GM21723 (cell line): ENCODE measurements around the gene GPA33.

ENCODE experiments used
- ATAC-seq: cut with Tn5 transposase; IDR thresholded peaks from one replicate; pipeline ENCODE4 v1.9.1; 2021; ENCODE audit warnings: mild to moderate bottlenecking, moderate library complexity; ENCODE audit not compliant: unreplicated experiment

GPA33 gene, protein sequence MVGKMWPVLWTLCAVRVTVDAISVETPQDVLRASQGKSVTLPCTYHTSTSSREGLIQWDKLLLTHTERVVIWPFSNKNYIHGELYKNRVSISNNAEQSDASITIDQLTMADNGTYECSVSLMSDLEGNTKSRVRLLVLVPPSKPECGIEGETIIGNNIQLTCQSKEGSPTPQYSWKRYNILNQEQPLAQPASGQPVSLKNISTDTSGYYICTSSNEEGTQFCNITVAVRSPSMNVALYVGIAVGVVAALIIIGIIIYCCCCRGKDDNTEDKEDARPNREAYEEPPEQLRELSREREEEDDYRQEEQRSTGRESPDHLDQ

DNA sequence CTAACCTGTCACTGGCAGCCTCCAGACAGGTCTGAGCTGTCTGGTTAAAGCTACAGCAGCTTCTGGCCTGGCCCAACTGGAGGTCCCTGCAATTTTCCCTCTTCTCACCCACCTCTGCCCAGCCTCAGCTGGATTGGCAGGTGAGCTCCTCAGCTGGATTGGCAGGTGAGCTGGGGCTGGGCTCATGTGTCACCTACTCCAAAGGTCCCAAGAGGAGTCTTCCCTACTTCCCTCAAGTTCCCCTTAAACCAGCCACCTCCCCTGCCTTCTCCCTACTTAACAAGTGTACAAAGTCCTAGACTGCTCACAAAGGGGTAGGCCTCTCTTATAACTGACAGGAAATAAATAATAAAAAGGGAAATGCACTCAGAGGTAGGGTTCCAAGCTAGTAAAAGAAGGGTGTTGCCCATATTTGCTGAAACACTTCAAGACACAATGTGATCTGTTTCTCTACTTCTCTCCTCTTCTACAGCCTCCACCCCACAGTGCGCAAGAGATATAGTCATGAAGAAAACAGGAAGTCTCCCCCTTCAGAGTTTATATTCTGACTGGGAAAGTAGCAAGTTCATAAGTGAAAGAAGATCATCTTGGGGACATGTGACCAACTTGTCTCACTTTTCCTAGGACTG, at the start of gene GPA33:
Gene GPA33 (minus strand): TSS at position 64 of the 629 bp plus-strand sequence. CDS start 90 bp downstream, outside the sequence.
- peak; percentile 71 for ATAC-seq

DNA sequence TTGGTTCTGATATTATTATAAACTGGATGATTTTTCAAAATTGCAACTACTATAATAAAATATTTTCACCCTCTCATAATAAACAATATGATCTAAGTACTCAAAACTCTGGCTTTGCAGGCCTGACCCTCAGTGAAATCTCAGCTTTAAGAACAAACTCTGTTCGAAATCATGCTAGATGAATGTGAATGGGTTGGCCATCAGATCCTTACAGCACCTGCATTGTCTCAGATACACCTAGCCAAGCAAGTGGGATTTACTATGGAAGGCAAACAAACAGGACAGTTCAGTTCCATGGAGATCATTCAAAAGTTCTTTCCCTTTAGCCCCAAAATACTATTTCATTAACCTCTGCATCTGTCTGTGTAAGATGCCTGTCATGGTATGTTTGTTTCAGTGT, 48.5 kb upstream of the GPA33 start:
- no peak for ATAC-seq

DNA sequence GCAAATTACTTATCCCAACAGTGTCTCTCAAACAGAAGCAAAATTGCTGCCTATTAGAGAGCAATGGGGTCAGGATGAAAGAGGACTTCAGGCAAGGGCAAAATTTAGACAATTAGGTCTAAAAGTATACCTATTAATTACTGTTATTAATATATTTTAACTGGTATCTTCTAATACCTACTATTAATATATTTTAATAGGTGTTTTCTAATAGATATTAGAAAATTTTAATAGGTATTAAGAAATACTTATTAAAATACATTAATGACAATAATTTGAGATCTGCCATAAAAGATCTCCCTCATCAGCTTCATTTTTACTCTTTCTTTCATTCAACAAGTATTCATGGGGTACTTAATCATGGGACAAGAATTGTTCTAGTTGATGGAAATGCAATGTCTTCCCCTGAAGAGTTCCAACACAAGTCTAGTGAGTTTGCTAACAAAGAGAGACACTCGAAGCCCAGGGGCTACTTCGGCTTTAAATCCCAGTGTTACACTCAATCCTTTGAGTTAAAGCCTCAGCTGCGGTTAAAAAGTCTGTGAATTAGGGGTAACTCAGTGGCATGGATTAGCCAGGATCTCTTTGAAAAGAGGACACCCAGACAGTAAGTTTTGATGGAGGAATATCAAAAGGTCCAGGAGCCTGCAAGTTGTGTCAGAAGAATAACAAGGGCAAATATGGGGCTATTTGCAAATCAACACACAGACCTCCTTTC, 47.8 kb upstream of the GPA33 start:
- no peak for ATAC-seq

DNA sequence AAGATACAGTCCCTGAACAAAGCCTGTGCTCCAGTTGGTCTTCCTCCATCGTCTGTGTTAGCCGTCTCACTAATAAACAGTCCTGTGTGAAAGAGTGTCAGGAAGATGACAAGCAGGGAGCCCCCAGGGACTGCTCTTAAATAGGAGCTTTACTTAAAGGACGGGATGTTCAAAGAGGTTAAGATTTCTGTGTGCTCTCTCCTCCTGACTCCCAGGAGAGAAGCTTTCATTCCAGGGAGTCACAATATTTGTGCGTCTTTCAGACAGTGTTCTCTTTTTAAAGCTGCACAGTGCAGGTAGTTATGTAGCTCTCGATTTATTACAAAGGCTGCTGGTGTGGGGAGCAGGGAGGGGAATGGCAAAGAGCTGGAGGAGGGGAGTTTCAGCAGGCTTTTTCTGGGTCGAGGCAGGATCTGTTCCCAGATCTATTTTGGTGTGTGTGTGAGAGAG, 47.2 kb upstream of the GPA33 start:
- no peak for ATAC-seq

DNA sequence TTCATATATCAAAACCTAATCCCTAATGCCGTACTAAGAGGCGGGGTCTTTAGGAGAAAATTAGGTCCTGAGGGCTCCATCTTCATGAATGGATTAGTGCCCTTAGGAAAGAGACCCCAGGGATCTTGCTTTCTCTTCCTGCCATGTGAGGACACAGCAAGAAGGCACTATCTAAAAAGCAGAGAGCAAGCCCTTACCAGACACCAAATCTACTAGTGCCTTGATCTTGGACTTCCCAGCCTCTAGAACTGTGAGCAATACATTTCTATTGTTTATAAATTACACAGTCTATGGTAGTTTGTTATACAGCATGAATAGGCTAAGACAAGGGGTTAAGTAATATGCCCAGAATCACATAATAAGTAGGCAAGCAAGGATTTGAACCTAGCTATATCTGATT, 46.6 kb upstream of the GPA33 start:
- no peak for ATAC-seq

DNA sequence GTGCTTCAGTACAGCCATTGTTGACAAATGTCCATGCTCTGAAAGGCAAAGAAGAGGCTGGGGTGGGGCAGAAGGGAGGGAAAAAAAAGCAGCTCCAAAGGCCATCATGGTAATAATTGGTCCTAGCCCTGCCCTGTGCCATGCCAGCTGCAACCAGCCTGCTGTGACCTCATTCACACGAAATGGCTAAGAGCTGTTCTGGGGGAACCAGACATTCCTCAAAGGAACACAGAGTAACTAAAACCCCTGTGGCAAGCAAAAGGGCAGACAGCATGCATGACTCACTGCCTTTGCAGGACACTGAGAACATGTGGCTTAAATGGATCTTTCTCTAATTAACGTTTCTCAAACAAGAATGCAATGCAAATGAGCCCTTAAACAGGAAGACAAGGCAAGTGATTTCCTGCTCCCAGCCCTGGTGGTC, 46.0 kb upstream of the GPA33 start:
- no peak for ATAC-seq

DNA sequence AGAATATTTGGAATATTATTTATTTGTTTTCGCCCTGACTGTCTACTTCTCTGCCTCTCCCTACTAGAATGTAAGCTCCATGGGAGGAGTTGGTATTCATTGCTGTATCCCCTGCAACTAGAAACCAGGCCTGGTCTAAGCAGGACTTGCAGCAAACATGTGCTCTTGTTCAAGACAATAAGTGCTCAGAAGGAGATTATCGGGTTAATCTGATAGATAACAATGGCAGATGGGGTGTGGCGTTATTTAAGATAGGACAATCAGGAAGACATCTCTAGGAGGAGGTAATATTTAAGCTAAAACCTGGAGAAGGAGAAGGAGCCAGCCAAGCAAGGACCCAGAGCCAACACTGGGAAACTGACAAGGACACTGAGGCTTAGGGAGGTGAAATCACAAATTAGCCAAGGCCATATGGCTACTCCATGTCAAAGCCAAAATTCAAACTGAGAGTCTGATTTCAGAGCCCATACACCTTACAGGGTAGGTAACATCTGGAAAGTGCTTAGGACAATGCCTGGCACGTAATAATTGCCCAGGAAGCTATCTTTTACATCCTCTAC, 45.2 kb upstream of the GPA33 start:
- ATAC-seq: no peak

DNA sequence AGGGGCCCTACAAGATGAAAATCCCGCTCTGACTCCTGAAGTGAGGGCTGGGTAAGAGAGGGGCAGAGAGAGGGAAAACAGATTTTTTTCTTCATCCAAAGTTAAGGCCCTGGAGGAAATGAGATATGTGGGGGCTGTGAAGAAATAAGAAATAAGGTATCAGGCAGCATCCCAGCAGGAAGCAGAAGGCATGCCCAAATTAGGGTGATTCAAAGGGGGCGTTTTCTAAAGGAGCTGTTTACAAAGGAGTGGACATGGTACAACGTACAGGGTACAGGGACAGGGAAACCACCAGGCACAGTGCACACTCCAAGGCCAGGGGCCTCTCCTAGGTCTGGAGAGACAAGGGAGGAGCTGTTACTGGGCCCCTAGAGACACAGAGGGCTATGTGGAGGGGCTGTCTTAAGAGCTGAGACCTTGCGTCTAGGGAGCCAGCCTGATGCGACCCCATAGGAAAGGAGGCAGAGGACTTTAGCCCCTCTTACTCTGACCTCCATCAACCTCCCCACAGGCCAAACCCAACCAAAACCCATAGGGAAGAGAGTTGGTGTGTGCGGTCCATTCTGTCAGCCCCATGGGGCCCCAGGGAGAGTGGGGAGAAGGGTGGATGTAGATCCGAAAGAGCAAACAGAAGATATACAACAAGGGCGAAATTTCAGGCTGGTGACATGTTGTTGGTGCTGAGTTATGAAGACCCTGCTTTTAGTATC, 42.3 kb upstream of the GPA33 start:
- ATAC-seq: no peak

DNA sequence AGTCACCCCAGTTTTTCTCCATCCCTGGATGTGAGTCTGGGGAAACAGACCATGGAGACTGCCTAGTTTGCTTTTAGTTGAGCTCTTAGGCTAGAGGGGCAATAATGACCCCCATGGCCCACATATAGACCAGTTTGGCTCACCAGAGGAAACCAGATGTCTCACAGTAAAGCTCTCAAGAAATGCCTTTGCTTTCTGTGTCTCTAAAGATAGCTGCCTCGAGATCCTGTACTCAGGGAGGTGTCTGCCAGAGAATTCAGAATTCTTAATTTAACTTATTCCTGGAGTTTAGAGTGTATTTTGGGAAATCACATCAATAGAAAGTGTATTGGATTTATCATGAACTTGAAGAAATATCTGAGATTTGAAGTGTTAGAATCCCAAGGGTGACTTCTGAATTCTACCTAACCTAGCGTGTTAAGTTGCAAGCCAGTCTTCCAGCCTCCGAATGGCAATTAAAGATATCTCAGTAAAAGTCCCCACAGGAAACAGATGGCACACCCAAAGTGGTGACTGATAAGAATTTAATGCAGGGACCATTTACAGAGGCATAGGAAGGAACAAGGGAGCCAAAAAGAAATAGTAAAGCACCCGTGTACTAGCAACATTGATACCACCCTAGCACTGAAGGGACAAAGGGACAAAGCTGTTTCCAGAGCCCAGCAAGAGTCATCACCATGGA, 40.8 kb upstream of the GPA33 start:
- ATAC-seq: no peak

DNA sequence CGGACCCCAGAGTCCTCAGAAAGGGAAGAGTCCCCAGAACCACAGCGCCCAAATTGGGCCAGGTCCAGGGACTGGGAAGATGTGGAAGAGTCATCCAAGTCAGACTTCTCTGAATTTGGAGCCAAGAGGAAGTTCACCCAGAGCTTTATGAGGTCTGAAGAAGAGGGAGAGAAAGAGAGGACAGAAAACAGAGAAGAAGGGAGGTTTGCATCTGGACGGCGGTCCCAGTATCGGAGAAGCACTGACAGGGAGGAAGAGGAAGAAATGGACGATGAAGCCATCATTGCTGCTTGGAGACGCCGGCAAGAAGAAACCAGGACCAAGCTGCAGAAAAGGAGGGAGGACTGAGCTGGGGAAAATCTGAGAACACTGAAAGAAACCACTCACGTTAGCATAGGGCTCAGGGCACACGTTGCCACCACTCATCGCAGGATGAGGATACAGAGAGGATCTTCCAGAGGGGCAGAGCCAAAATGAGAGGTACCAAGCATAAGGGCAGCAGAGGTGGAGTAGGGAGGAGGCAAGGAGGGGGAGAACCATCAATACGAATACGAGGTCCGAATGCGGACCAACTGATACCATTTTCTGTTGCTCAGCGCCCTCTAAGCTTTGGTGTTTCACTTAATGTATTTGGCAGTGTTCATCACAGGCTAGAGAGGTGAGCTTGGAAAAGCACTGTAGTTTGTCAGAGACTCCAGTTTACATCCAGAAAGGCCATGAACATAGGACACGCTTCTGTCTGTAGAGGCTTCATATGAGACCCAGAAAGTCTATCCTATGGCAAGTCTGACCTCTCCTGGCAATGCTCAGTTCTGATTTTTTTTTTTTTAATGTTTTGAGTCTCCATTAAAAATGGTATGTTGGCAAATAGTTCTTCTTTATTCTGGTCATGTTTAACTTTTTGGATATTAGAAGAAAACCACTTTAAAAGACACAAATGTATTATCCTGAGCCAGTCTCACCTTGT, 38.4 kb upstream of the GPA33 start:
- ATAC-seq: no peak

DNA sequence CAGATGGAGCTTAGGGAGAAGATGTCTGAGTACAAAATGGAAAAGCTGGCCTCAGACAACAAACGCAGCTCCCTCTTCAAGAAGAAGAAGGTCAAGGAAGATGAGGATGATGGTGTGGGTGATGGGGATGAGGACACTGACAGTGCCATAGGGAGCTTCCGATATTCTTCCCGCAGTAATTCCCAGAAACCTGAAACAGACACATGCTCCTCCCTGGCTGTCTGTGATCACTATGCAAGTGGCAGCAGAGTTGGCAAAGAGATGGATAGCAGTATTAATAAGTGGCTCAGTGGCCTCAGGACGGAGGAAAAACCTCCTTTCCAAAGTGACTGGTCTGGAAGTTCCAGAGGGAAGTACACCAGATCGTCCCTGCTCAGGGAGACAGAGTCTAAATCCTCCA, 37.5 kb upstream of the GPA33 start:
- ATAC-seq: no peak

DNA sequence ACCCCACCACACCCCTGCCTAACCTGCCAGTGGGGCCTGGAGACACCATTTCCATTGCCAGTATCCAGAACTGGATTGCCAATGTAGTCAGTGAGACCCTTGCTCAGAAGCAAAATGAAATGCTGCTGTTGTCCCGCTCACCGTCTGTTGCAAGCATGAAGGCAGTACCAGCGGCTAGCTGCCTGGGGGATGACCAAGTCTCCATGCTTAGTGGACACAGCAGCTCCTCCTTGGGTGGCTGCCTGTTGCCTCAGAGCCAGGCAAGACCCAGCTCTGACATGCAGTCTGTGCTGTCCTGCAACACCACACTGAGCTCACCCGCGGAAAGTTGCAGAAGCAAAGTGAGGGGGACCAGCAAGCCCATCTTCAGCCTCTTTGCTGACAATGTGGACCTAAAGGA, 37.1 kb upstream of the GPA33 start:
- no peak for ATAC-seq

DNA sequence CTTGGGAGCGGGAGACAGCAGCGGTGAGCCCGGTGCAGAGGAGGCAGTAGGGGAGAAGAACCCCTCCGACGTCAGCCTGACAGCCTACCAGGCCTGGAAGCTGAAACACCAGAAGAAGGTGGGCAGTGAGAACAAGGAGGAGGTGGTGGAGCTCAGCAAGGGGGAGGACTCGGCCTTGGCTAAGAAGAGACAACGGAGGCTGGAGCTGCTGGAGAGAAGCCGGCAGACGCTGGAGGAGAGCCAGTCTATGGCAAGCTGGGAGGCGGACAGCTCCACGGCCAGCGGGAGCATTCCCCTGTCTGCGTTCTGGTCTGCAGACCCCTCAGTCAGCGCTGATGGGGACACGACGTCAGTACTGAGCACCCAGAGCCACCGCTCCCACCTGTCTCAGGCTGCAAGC, 36.6 kb upstream of the GPA33 start:
- ATAC-seq: no peak

DNA sequence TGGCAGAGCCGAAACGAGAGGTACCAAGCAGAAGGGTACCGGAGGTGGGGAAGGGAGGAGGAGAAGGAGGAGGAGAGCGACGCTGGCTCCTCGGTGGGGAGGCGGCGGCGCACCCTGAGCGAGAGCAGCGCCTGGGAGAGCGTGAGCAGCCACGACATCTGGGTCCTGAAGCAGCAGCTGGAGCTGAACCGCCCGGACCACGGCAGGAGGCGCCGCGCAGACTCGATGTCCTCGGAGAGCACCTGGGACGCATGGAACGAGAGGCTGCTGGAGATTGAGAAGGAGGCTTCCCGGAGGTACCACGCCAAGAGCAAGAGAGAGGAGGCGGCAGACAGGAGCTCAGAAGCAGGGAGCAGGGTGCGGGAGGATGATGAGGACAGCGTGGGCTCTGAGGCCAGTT, 36.1 kb upstream of the GPA33 start:
- ATAC-seq: no peak

DNA sequence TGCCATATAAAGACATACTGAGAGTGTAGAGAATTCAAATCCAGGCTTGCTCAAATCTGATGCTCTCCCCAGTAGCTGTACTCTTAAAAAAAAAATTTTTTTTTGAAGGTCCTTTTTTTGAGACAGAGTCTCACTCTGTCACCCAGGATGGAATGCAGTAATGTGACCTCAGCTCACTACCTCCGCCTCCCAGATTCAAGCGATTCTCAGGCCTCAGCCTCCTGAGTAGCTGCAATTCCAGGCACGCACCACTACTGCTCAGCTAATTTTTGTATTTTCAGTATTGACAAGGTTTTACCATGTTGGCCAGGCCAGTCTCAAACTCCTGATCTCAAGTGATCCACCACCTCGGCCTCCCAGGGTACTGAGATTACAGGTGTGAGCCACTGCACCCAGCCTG, 32.4 kb upstream of the GPA33 start:
- no peak for ATAC-seq

DNA sequence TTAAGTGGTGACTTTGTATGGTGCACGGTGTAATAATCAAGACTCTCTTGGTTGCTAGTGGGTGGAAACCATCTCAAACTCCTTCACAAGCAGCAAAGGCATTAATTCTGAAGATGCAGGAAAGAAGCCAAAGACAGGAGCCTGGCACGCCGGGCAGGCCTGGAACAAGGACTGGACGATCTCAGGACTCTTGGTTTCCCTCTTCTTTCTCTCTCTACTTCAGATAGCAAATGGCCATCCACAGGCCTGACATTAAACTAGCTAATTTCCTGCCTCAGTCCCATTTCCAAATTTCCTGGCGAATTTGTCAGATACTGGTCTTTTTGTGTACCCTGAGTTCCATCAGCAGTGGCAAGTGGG, 31.9 kb upstream of the GPA33 start:
- no peak for ATAC-seq

DNA sequence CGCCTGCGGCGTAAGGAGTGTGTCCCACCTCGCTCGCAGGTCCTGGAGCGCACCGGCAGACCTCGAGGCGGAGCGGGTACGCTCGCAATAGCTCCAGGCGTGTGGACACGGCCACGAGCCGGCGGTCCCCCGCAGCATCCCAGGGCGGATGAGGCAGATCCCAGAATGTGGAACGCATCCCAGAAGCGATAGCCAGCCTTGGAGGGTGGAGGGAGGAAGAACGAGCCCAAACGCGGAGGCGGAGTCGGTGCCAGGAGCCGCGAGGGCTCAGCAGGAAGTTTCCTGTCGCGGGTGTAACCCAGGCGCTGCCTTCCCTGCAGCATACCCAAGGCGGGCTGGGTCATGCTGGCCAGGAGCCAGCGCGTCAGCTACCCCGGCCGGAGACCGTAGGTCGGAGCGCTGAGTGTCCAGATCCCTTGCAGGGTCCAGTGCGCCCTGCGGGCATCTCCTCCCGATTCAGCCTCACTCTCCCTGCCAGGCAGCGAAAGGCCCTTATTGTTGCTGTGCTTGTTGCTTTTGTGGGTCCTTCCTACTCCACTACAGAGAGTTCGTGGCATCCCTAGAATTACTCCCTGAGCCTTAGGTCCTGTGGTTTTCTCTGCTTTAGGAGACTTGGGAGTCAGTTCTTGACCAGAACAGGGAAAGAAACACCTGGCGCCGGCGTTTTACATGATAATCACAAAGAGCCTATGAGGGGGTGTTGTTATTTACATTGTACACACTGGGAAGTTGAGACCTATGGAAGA, 31.4 kb upstream of the GPA33 start:
- ATAC-seq: no peak

DNA sequence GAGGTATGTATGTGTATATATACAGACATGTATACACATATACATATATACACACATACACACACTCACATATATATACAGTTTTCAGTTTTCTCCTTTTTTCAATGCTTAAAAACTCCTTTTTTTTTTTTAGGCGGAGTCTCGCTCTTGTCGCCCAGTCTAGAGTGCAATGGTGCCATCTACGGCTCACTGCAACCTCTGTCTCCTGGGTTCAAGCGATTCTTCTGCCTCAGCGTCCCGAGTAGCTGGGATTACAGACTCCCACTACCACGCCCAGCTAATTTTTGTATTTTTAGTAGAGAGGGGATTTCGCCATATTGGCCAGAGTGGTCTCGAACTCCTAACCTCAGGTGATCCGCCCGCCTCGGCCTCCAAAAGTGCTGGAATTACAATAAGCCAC, 30.7 kb upstream of the GPA33 start:
- ATAC-seq: no peak

DNA sequence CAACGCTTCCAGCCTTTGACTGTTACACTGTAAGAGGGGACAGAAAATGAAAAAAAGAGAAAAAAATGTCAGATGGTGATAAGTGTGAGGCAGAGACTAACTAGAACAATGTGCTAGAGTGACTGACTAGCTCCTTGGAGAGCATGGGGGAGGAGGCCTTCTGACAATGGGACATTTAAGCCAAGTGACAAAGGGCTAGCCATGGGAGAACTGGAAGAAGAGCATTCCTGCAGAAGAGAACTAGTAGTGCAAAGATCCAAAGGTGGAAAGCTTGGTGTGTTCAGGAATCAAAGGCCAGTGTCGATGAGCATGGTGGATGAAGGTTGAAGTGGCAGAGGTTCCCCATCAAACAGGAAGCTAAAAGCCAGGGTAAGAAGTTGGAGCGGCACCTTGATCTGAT, 29.5 kb upstream of the GPA33 start:
- ATAC-seq: no peak
